Panc1 (cell line): ENCODE results near the gene SPATA31E1.
"Not testable (repeated sequence)": the region's sequence is repeated elsewhere in the genome, so short reads cannot be mapped to it uniquely, and the experiment has no call there.

ENCODE experiments used
- CTCF ChIP-seq: fragments of 450-650 bp; IDR thresholded peaks from 2 replicates; pipeline ENCODE4 v1.5.1; 2017; ENCODE audit warnings: mild to moderate bottlenecking
- POLR2AphosphoS5 ChIP-seq: IDR thresholded peaks from 2 replicates; pipeline ENCODE4 v1.6.1; 2012; ENCODE audit warnings: mild to moderate bottlenecking, low read depth, low read length, moderate library complexity
- REST ChIP-seq, 2 experiments: IDR thresholded peaks; 2 replicates each; pipeline ENCODE4 v1.6.1; 2011 to 2012; ENCODE audit warnings: low read depth in 2 of 2, control low read depth in 1 of 2, low read length in 1 of 2, mild to moderate bottlenecking in 1 of 2, moderate library complexity in 1 of 2; ENCODE audit not compliant: insufficient read depth in 1 of 2
- SIN3A ChIP-seq: IDR thresholded peaks from 2 replicates; pipeline ENCODE4 v1.6.1; 2012; ENCODE audit warnings: low read depth, mild to moderate bottlenecking, low read length, moderate library complexity, borderline replicate concordance; ENCODE audit not compliant: insufficient read depth
- TCF7L2 ChIP-seq: IDR thresholded peaks from 2 replicates; pipeline ENCODE4 v1.6.1; 2011; ENCODE audit warnings: mild to moderate bottlenecking, low read depth, low read length, inconsistent platforms

- not testable (repeated sequence) for TF ChIP-seq CTCF; POLR2AphosphoS5; SIN3A; REST (IDR thresholded peaks at IDR 0.05; ENCODE audit: insufficient read depth in 1 of 2, low read depth in 2 of 2, low read length in 1 of 2); TCF7L2
Observed at GRCh38 chr9:87934444-87934843, 51.8 kb downstream of the SPATA31E1 start.
